ENCODE measurements around the gene DGKG.

Gene DGKG

GRCh38 chr3:186108106-186108940 lies 253.7 kb downstream of the DGKG start:
- peaks cover 46% of the 10 kb centered on the region for H3K4me1 Mint-ChIP-seq
- peaks cover 91% of the 10 kb centered on the region for H3K27me3 Mint-ChIP-seq
- no peaks in the 10 kb centered on the region for H3K9me3 Mint-ChIP-seq
- peak; percentile 33 for DNase-seq
- H3K4me3 Mint-ChIP-seq: peak overlapping the region; percentile 81 to 92
- peak overlapping the region; percentile 36 to 90 for H3K27ac Mint-ChIP-seq
- peak; percentile 13 for ATAC-seq

- Mint-ChIP-seq H3K4me3 (peak overlapping the region; percentile 81 to 92), H3K4me1 (peaks cover 46% of the 10 kb centered on the region), H3K27me3 (peaks cover 95% of the 10 kb centered on the region), H3K27ac (peak overlapping the region; percentile 36 to 90), H3K9me3 (no peaks in the 10 kb centered on the region)
- ATAC-seq: peak; percentile 17
- peak; percentile 46 to 59 for DNase-seq
These were observed 254.6 kb downstream of the DGKG start for GRCh38 chr3:186107215-186108105.

- H3K27me3 Mint-ChIP-seq: peaks cover 86% of the 10 kb centered on the region
- H3K4me3 Mint-ChIP-seq: no peak overlapping the region
- ATAC-seq (no peak), DNase-seq (no peak)
- H3K9me3 Mint-ChIP-seq: no peaks in the 10 kb centered on the region
- peaks cover 37% of the 10 kb centered on the region for H3K4me1 Mint-ChIP-seq
- no peak overlapping the region for H3K27ac Mint-ChIP-seq
These were observed 256.5 kb downstream of the DGKG start for GRCh38 chr3:186105543-186105942.

GRCh38 chr3:186102687-186103086 lies 259.3 kb downstream of the DGKG start:
- Mint-ChIP-seq H3K4me1 (peaks cover 17% of the 10 kb centered on the region), H3K27ac (peak overlapping the region in 1 of 2 donors; percentile 55), H3K9me3 (no peaks in the 10 kb centered on the region), H3K27me3 (peaks cover 86% of the 10 kb centered on the region), H3K4me3 (no peak overlapping the region)
- no peak for ATAC-seq
- DNase-seq: no peak

GRCh38 chr3:186100398-186100797 lies 261.6 kb downstream of the DGKG start:
- no peak for ATAC-seq
- H3K27me3 Mint-ChIP-seq: peaks cover 86% of the 10 kb centered on the region
- H3K4me1 Mint-ChIP-seq: peaks cover 17% of the 10 kb centered on the region
- no peak for DNase-seq
- no peak overlapping the region for H3K4me3 Mint-ChIP-seq
- no peaks in the 10 kb centered on the region for H3K9me3 Mint-ChIP-seq
- no peak overlapping the region for H3K27ac Mint-ChIP-seq

GRCh38 chr3:186099178-186099577 lies 262.9 kb downstream of the DGKG start:
- Mint-ChIP-seq H3K27me3 (peaks cover 91% of the 10 kb centered on the region), H3K4me1 (peaks cover 17% of the 10 kb centered on the region), H3K27ac (no peak overlapping the region), H3K9me3 (no peaks in the 10 kb centered on the region), H3K4me3 (no peak overlapping the region)
- ATAC-seq (no peak), DNase-seq (no peak)

- no peaks in the 10 kb centered on the region for H3K9me3 Mint-ChIP-seq
- no peak overlapping the region for H3K27ac Mint-ChIP-seq
- peaks cover 17% of the 10 kb centered on the region for H3K4me1 Mint-ChIP-seq
- H3K4me3 Mint-ChIP-seq: no peak overlapping the region
- no peak for DNase-seq
- ATAC-seq: no peak
- peaks cover 91% of the 10 kb centered on the region for H3K27me3 Mint-ChIP-seq
These were observed 263.3 kb downstream of the DGKG start for GRCh38 chr3:186098740-186099139.

- peaks cover 17% of the 10 kb centered on the region for H3K4me1 Mint-ChIP-seq
- H3K27me3 Mint-ChIP-seq: peaks cover 88% of the 10 kb centered on the region
These were observed 264.2 kb downstream of the DGKG start for GRCh38 chr3:186097663-186098451.

GRCh38 chr3:186097317-186097662 lies 264.7 kb downstream of the DGKG start:
- Mint-ChIP-seq H3K4me1 (peaks cover 17% of the 10 kb centered on the region), H3K4me3 (no peak overlapping the region), H3K9me3 (no peaks in the 10 kb centered on the region), H3K27me3 (peaks cover 83% of the 10 kb centered on the region), H3K27ac (no peak overlapping the region)
- no peak for DNase-seq
- no peak for ATAC-seq

More at GRCh38 chr3:186097663-186098451, 264.2 kb downstream of the DGKG start:
- H3K4me3 Mint-ChIP-seq: peak overlapping the region in 1 of 2 donors; percentile 54
- no peaks in the 10 kb centered on the region for H3K9me3 Mint-ChIP-seq
- no peak overlapping the region for H3K27ac Mint-ChIP-seq
- peak; percentile 53 for ATAC-seq
- DNase-seq: no peak

Measured in stimulated activated naive CD8-positive, alpha-beta T cell treated with anti-CD3 and anti-CD28 coated beads, Interleukin-15, amount 100 ng/mL, for 72 hours (primary cell).